ENCODE results near the gene WWTR1. TPM values are rescaled to one million over a fixed set of nuclear protein-coding genes. Genes with fewer than 3 reads are reported as not detected.

Gene WWTR1
- total and polyA plus RNA-seq, 2 donors (not counting 3 experiments of a cell fraction or from before 2014, with no cell fraction given) = 210 to 341 TPM

- no peaks in the 10 kb centered on the region for H3K27me3 ChIP-seq (ENCODE audit: control insufficient read depth in 2 of 2, insufficient read depth in 2 of 2, low read length in 2 of 2)
- ChIA-PET POLR2A (interaction anchor here (1.5 kb wide), 1 partner anchor 18 kb away, joined by 5 read pairs; no protein-coding TSS in a partner anchor), CTCF (interaction anchor here (1.3 to 3.1 kb wide), 5 partner anchors 13 to 63 kb away, joined by 3 to 12 read pairs (median 5); no protein-coding TSS in a partner anchor)
- H3K27ac ChIP-seq (ENCODE audit: insufficient read depth, low read depth, low read length) = peak overlapping the region; percentile 96
- H3K9me1 ChIP-seq (replicated peaks; ENCODE audit: control insufficient read depth, extremely low read depth, insufficient read depth, low read length) = no peaks in the 10 kb centered on the region
- BruUV-seq (replicated peaks) = no TSS peak
- FAIRE-seq = no peak
- intact Hi-C loops (cut with micrococcal nuclease) (no loop called here), dilution Hi-C loops (cut with MboI; ENCODE audit: extremely low pct_ligation_motif_present, low sequenced_read_pairs) (no loop called here)
- peaks cover 75% of the 10 kb centered on the region for H3K79me2 ChIP-seq (ENCODE audit: control insufficient read depth, insufficient read depth, low read length)
- H2AFZ ChIP-seq (ENCODE audit: low read depth, low read length) = no peak overlapping the region
- H3K9me3 ChIP-seq (replicated peaks; ENCODE audit: control insufficient read depth, insufficient read depth, low read length) = no peaks in the 10 kb centered on the region
- H3K9ac ChIP-seq (replicated peaks; ENCODE audit: extremely low read depth, insufficient read depth, low read length) = peak overlapping the region; percentile 5
- peaks cover 2 to 3% of the 10 kb centered on the region in 2 experiments for H3K36me3 ChIP-seq (ENCODE audit: control insufficient read depth in 2 of 2, extremely low read depth in 1 of 2, insufficient read depth in 2 of 2, low read length in 2 of 2)
- H3K4me1 ChIP-seq (ENCODE audit: control insufficient read depth, extremely low read depth, insufficient read depth, low read length) = peaks cover 89% of the 10 kb centered on the region
- DNase-seq (ENCODE audit: low read depth, low spot score) = no peak
- H4K20me1 ChIP-seq (replicated peaks; ENCODE audit: control insufficient read depth, extremely low read depth, insufficient read depth, low read length) = no peaks in the 10 kb centered on the region
- no peak for TF ChIP-seq POLR2A (IDR thresholded peaks at IDR 0.05; ENCODE audit: low read depth, low read length)
- TF ChIP-seq CTCF (IDR thresholded peaks at IDR 0.05; ENCODE audit: extremely low read depth in 1 of 2, insufficient read depth in 1 of 2, low read depth in 1 of 2, low read length in 2 of 2) = no peak
- TF ChIP-seq JUN (IDR thresholded peaks at IDR 0.05; ENCODE audit: borderline replicate concordance, insufficient read depth, insufficient read length, low read depth) = no peak
- TF ChIP-seq MYC (IDR thresholded peaks at IDR 0.05; ENCODE audit: low read depth, low read length) = no peak
- H3K4me3 ChIP-seq (replicated peaks in 1 of 3; ENCODE audit: insufficient read depth in 1 of 3, low read depth in 1 of 3, low read length in 3 of 3) = no peak overlapping the region
- peak overlapping the region; percentile 34 for H3K4me2 ChIP-seq (ENCODE audit: insufficient read depth, low read length)
These were observed 64.2 kb downstream of the WWTR1 start for GRCh38 chr3:149593418-149594160.
